ENCODE measurements around the gene SPAG6. TPM values are rescaled to one million over a fixed set of nuclear protein-coding genes. Genes with fewer than 3 reads are reported as not detected.
A peak's percentile ranks its signal among the peaks of the same experiment; 100 is the strongest.

The SPAG6 gene
- total RNA-seq, 4 donors from 2014 or later = 0.19 TPM; not detected in 3

- H3K36me3 ChIP-seq = peaks cover 14 to 33% (median 22%) of the 10 kb centered on the region in 4 donors
- intact Hi-C loops (cut with DNase I) = loop anchor here (5.0 to 10.0 kb wide), 3 partner anchors 73 to 390 kb away; partner anchors contain the start of gene PIP4K2A
- no peaks in the 10 kb centered on the region for H3K9me3 ChIP-seq
- no peak for TF ChIP-seq POLR2AphosphoS5 (IDR thresholded peaks at IDR 0.05)
- no peak for TF ChIP-seq POLR2A (IDR thresholded peaks at IDR 0.05; ENCODE audit: low read depth)
- TF ChIP-seq, protein P1, sequence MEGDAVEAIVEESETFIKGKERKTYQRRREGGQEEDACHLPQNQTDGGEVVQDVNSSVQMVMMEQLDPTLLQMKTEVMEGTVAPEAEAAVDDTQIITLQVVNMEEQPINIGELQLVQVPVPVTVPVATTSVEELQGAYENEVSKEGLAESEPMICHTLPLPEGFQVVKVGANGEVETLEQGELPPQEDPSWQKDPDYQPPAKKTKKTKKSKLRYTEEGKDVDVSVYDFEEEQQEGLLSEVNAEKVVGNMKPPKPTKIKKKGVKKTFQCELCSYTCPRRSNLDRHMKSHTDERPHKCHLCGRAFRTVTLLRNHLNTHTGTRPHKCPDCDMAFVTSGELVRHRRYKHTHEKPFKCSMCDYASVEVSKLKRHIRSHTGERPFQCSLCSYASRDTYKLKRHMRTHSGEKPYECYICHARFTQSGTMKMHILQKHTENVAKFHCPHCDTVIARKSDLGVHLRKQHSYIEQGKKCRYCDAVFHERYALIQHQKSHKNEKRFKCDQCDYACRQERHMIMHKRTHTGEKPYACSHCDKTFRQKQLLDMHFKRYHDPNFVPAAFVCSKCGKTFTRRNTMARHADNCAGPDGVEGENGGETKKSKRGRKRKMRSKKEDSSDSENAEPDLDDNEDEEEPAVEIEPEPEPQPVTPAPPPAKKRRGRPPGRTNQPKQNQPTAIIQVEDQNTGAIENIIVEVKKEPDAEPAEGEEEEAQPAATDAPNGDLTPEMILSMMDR (IDR thresholded peaks at IDR 0.05) = no peak
- TF ChIP-seq EP300 (IDR thresholded peaks at IDR 0.05) = no peak
- peaks cover 40 to 51% (median 45%) of the 10 kb centered on the region in 4 donors for H3K4me1 ChIP-seq
- DNase-seq (ENCODE audit: extremely low spot score) = no peak
- H3K27ac ChIP-seq (replicated peaks in 1 of 4) = peak overlapping the region; percentile 73 to 85 (median 82)
- H3K27me3 ChIP-seq = no peaks in the 10 kb centered on the region
- WGBS = 7% methylated on average over 9 of the region's 9 CpGs
- H3K4me3 ChIP-seq = peak overlapping the region; percentile 63 to 80 (median 66)
These were observed 20.4 kb upstream of the SPAG6 start for GRCh38 chr10:22324893-22325271.

DNA sequence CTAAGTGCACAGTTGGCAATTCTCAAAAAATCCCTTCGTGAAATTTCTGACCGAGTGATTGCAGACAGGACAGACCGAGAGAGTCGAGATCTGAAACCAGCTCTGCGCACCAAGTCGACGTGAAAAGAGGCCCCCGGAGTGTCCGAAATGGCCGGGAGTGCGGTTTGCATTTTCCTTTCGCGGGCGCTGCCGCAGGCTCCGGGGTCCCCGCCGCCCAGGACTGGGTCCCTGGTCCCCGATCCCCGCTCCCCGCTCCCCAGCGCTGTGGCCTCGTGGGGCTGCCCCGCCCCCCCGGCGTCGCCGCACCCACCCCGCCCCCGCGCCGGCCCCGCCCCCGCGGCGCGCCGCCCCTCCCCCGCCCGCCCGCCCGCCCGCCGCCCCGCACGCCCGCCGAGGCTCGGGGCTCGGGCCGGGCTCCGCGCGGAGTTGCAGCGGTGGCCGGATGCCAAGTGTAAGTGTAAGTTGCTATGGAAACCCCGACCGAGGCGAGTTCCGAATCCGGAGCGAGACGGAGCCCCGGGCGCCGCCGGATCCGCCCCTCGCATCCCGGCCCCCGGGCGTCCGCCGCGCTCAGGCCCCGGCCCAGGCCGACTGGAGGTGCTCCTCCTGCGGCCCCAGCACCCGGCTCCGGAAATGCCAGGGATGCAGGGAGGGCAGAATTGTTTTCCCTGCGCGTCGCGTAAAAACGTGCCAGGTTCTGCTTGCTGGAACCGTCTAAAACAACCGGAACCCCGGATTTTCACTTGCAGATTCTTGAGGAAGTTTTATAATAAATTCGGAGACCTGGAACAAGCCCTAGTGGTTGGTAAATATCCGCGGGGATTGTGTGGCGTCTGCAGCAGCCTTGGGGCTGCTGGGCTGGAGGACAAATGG lies 19.8 kb upstream of the SPAG6 start:
- peaks cover 14 to 39% (median 25%) of the 10 kb centered on the region in 4 donors for H3K36me3 ChIP-seq
- WGBS = under 1% methylated on average over 25 of the region's 92 CpGs
- DNase-seq (ENCODE audit: extremely low spot score) = no peak
- H3K4me3 ChIP-seq = peak overlapping the region; percentile 63 to 80 (median 66)
- peaks cover 37 to 47% (median 43%) of the 10 kb centered on the region in 4 donors for H3K4me1 ChIP-seq
- intact Hi-C loops (cut with DNase I) = loop anchor here (10.0 kb wide), 1 partner anchor 389 kb away; the partner anchor contains the start of gene PIP4K2A
- peak overlapping the region; percentile 73 to 85 (median 82) for H3K27ac ChIP-seq (replicated peaks in 1 of 4)
- TF ChIP-seq POLR2AphosphoS5 (IDR thresholded peaks at IDR 0.05) = peak in 1 of 2 donors; percentile 9
- TF ChIP-seq, protein P1 (IDR thresholded peaks at IDR 0.05) = peak in 1 of 3 experiments; percentile 6
- no peak for TF ChIP-seq EP300 (IDR thresholded peaks at IDR 0.05)
- H3K9me3 ChIP-seq = no peaks in the 10 kb centered on the region
- H3K27me3 ChIP-seq = no peaks in the 10 kb centered on the region

DNA sequence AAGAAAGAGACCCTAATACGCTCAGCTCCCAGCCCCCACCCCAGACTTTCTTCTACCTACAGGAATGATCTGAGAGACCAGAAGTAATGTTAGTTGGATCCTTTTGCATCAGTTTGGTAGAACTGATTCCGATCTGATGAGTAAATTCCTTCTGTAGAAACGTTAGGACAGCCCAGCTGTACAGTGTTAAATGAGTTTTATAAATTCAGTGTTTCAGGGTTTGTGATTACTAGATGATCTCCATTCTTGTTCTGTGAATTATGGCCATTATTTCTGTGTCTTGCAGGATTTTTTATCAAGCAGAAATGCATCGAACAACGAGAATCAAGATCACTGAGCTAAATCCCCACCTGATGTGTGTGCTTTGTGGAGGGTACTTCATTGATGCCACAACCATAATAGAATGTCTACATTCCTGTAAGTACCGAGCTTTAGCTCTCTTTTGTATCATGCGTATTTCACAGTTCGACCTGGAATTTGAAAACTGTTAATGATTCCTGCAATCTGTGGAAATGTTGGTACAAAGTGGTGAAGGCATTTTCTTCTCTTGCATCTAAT lies 19.1 kb upstream of the SPAG6 start:
- TF ChIP-seq EP300 (IDR thresholded peaks at IDR 0.05) = no peak
- TF ChIP-seq, protein P1 (IDR thresholded peaks at IDR 0.05) = no peak
- TF ChIP-seq POLR2A (IDR thresholded peaks at IDR 0.05; ENCODE audit: low read depth) = no peak
- no peak for TF ChIP-seq POLR2AphosphoS5 (IDR thresholded peaks at IDR 0.05)
- H3K27ac ChIP-seq (replicated peaks in 1 of 4) = peak overlapping the region; percentile 73 to 85 (median 82)
- no peak for DNase-seq (ENCODE audit: extremely low spot score)
- 60% methylated on average over 8 of the region's 8 CpGs for WGBS
- peaks cover 37 to 47% (median 43%) of the 10 kb centered on the region in 4 donors for H3K4me1 ChIP-seq
- intact Hi-C loops (cut with DNase I) = loop anchor here (10.0 kb wide), 1 partner anchor 389 kb away; the partner anchor contains the start of gene PIP4K2A
- H3K36me3 ChIP-seq = peaks cover 14 to 39% (median 25%) of the 10 kb centered on the region in 4 donors
- peak overlapping the region; percentile 63 to 80 (median 66) for H3K4me3 ChIP-seq
- no peaks in the 10 kb centered on the region for H3K27me3 ChIP-seq
- no peaks in the 10 kb centered on the region for H3K9me3 ChIP-seq

GRCh38 chr10:22329150-22329549 lies 16.1 kb upstream of the SPAG6 start:
- Histone ChIP-seq H3K27ac (replicated peaks in 1 of 4) (no peak overlapping the region), H3K9me3 (no peaks in the 10 kb centered on the region), H3K27me3 (peaks cover 0 to 7% (median 3%) of the 10 kb centered on the region in 4 donors), H3K4me3 (no peak overlapping the region), H3K4me1 (peaks cover 17 to 29% (median 24%) of the 10 kb centered on the region in 4 donors), H3K36me3 (peaks cover 14 to 39% (median 25%) of the 10 kb centered on the region in 4 donors)
- DNase-seq (ENCODE audit: extremely low spot score) = no peak
- TF ChIP-seq POLR2AphosphoS5 (IDR thresholded peaks at IDR 0.05) (no peak), POLR2A (IDR thresholded peaks at IDR 0.05; ENCODE audit: low read depth) (no peak), EP300 (IDR thresholded peaks at IDR 0.05) (no peak)
- TF ChIP-seq, protein P1 (IDR thresholded peaks at IDR 0.05) = no peak
- intact Hi-C loops (cut with DNase I) = loop anchor here (10.0 kb wide), 1 partner anchor 386 kb away; the partner anchor contains the start of gene PIP4K2A
- 97% methylated on average over 3 of the region's 3 CpGs for WGBS
